CD4-positive, alpha-beta T cell treated with Interleukin-17A for 4 hours (primary cell): ENCODE measurements around the gene TM2D3.

Experiments
- DNase-seq: peaks from one replicate; pipeline ENCODE4 v3.0.0-alpha.2; 2020; ENCODE audit warnings: mixed read lengths

The TM2D3 gene

GRCh38 chr15:101620671-101621070 is 31.5 kb downstream of the TM2D3 start:
- DNase-seq: no peak

GRCh38 chr15:101619615-101619865 is 32.6 kb downstream of the TM2D3 start:
- DNase-seq: no peak

GRCh38 chr15:101618851-101619614 is 33.1 kb downstream of the TM2D3 start:
- no peak for DNase-seq

- DNase-seq: no peak
Observed at GRCh38 chr15:101618076-101618475, 34.1 kb downstream of the TM2D3 start.

GRCh38 chr15:101617390-101617965 is 34.7 kb downstream of the TM2D3 start:
- DNase-seq: no peak

GRCh38 chr15:101615986-101616848 is 36.0 kb downstream of the TM2D3 start:
- DNase-seq: peak; percentile 9

GRCh38 chr15:101615414-101615985 is 36.7 kb downstream of the TM2D3 start:
- DNase-seq: no peak

- no peak for DNase-seq
Observed at GRCh38 chr15:101614761-101615160, 37.4 kb downstream of the TM2D3 start.

GRCh38 chr15:101614001-101614585 is 38.1 kb downstream of the TM2D3 start:
- no peak for DNase-seq

- no peak for DNase-seq
Observed at GRCh38 chr15:101613130-101614000, 38.8 kb downstream of the TM2D3 start.

GRCh38 chr15:101612676-101613075 is 39.5 kb downstream of the TM2D3 start:
- DNase-seq: no peak

- DNase-seq: no peak
Observed at GRCh38 chr15:101611580-101612299, 40.4 kb downstream of the TM2D3 start.

GRCh38 chr15:101611007-101611406 is 41.2 kb downstream of the TM2D3 start:
- no peak for DNase-seq

GRCh38 chr15:101610611-101611000 is 41.6 kb downstream of the TM2D3 start:
- no peak for DNase-seq

- no peak for DNase-seq
Observed at GRCh38 chr15:101609742-101610610, 42.2 kb downstream of the TM2D3 start.

- no peak for DNase-seq
Observed at GRCh38 chr15:101608201-101608600, 44.0 kb downstream of the TM2D3 start.

- no peak for DNase-seq
Observed at GRCh38 chr15:101607108-101607507, 45.1 kb downstream of the TM2D3 start.

- no peak for DNase-seq
Observed at GRCh38 chr15:101604124-101604874, 47.9 kb downstream of the TM2D3 start.

GRCh38 chr15:101602801-101603200 is 49.4 kb downstream of the TM2D3 start:
- DNase-seq: no peak

GRCh38 chr15:101600035-101600434 is 52.1 kb downstream of the TM2D3 start:
- no peak for DNase-seq
